GM10847 (cell line): ENCODE measurements around the gene SEMA5A.

ENCODE experiments used
- POLR2A ChIP-seq: IDR thresholded peaks from 2 replicates; pipeline ENCODE4 v1.6.1; 2011; ENCODE audit not compliant: insufficient read length; ENCODE audit errors: extremely low read depth

Gene SEMA5A

GRCh38 chr5:9104571-9105339, 441.1 kb downstream of the SEMA5A start:
- no peak for TF ChIP-seq POLR2A

- TF ChIP-seq POLR2A, result no peak
Observed at GRCh38 chr5:9103290-9103689, 442.6 kb downstream of the SEMA5A start.

DNA sequence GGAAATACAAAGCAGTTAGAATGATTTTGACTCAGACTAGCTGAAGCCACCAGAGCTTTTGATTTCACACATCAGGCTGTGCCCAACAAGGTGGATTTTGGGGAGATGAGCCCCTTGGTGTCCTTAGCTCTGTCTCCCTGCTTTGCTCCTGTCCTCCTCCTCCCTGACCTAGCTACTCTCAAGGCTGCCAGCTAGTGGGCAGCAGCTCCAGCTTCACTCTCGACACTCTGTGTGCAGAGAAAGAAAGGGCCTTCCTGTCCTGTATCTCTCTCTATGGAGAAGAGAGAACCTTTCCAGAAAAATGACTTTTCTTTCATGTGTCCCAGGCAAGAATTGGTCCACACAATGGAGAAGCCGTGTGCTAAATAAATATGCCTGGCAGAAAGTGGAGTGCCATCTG, 446.2 kb downstream of the SEMA5A start:
- no peak for TF ChIP-seq POLR2A

DNA sequence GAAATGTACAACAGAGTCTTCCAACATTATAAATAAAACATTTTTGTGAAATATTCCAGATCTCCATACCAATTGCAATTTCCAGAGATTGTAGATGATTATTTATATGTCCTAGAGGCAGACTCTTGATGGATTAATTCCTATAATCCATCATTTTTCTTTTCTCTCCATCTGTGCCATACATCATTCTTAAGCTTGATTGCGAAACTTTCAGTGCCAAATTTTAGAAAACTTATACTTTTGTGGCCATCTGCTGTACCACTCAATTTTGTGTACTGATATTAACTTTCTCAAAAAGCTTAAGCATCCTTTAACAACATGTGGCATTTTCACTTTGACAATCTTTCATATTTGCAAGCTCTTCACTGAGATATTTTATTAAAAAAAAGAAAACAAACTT, 446.9 kb downstream of the SEMA5A start:
- no peak for TF ChIP-seq POLR2A

- TF ChIP-seq POLR2A, result no peak
Observed at GRCh38 chr5:9094582-9094981, 451.3 kb downstream of the SEMA5A start.

DNA sequence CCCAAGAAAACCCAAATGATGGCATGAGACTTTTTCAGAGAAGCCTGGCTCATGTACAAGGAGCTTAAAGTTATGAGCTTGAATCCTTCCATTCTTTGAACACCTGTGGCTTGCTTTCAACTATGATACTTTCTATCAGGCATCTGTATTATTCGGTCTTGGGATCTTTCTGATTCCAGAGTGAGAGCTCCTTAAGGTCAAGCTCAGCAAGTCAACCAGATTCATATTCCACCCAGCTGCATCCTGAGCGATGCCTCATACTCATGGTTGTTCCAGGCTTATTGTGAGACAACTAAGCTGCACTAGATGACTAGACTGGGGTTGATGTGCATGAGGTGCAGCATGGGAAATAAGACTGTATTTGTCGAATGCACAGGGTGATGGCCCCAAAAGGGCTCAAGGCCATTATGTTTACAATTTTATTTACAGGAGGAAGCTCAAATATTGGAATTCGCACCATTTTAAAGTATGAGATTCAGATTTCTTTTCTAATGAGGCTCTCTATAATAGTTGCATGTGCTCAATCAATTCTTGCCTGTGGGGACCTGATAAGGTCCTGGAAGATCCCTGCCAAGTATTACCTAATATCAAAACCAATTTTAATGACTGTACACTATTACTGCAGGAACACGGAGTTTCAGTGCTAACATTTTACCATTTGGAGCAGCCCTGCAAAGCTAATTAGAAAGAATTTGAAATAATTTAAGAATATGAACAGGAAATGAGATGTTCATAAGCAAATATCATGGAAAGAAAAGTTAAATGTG, 453.8 kb downstream of the SEMA5A start:
- no peak for TF ChIP-seq POLR2A

DNA sequence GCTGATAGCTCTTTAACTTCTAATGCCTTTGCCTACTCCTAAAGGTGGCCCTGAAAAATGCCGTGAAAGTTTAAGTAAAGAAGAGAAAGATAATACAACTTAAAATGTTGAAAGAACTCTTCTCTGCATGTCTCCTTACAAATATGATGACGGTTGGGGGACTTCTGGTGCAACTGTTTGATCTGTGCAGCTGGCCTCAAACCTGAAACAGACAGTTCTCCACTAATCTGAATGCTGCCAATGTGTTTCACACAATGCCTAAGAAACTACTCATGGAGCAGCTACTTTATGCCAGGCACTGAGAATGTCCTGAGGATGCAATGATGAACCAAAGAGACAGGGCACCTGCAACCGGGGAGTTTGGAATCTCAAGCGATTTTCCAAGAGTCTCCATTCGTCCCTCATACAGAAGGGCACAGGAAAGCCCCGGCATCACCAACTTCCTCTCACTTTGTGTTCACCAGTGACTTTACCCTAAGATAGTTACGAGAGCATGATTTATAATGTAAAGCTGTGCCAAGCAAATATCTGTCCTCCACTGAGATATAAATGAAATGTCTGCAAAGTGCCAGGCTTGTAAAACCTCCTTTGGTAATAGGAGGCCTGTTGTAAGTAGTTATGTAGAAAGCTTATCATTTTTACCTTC, 455.4 kb downstream of the SEMA5A start:
- TF ChIP-seq POLR2A, result no peak

DNA sequence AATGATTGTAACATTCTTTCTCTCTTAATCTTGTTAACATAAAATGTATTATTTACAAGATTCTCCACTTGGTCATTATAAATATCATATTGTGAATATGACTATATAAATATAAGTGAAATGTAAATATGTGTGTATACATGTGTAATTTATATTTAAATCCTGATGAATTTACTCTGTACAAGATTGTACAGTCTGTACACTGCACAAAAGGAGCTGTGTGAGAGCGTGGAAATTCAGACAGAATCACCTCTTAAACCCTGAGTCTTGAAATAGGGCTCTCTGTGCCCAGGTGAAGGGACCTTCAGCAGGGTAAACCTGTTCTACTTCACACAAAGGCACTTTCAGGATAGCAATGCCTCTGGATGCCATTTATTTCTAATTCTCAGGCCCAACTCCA, 456.0 kb downstream of the SEMA5A start:
- TF ChIP-seq POLR2A, result no peak

DNA sequence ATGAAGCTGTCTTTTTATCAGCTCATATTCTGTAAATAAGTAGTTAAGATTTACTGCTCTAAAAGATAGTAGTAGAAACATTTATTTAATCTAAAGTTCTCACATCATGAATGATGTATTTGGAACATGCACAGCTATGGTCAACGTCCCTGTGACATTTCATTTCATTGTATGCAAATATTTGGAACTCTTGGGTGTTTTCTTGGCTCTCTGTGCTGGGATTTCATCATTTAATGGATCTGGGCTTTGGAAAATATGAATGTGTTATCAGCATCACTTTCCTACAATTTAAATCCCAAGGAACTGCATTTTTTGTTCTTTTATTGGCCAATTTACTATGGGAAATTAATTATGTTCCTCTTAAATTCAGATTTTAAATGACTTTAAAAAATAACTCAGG, 462.9 kb downstream of the SEMA5A start:
- TF ChIP-seq POLR2A, result no peak

DNA sequence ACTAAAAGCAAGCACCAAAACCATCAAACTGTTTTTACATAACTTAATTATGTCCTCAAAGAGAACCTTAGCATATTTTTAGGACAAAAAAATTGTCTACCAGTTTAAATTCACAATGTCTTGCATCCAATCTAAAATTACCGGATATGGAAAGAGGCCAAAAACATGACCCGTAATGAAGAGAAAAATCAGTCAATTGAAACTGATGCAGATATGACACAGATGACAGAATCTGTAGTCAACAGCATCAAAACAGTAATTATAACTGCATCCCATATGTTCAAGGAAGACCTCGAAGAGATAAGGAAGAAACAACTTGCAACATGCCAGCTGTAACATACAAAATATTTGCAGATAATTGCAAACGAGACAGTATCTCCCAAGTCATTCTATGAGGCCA, 473.2 kb downstream of the SEMA5A start:
- TF ChIP-seq POLR2A, result no peak

DNA sequence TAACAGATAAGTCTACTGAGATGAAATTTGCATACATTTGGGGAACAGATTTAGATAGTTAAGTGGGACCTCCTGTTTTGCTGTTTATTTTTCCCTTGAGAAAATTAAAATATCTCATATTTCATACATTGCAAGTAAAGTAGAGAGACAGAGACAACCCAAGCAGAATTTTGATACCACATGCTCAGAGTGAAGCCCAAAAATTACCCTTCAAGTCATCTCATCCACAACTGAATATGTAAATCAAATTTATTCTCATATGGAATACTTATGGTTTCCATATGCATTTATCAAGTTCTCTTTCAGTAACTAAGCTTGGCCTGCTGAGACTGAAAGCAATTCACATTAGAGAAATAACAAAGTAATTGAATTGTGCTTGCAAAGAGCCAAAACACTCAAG, 474.4 kb downstream of the SEMA5A start:
- TF ChIP-seq POLR2A, result no peak

DNA sequence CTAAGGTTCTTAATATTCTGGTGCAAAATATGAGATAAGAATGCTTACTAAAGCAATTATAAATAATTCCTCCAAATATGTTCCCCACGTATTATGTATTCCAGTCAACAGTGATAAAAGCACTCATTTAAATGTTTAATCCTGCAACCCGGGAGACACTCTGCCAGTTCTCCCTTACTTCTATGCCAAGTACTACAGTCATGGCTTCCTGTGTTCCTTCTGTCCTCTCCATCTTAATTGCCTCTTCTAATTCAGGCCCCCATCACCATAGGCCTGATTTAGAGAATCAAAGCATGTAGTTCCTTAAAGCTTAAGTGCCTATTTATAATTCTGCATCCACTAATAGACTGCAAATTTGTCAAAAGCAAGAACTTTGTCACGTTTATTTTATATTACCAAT, 474.8 kb downstream of the SEMA5A start:
- no peak for TF ChIP-seq POLR2A

GRCh38 chr5:9069650-9070049, 476.2 kb downstream of the SEMA5A start:
- no peak for TF ChIP-seq POLR2A

GRCh38 chr5:9067154-9067553, 478.7 kb downstream of the SEMA5A start:
- no peak for TF ChIP-seq POLR2A

DNA sequence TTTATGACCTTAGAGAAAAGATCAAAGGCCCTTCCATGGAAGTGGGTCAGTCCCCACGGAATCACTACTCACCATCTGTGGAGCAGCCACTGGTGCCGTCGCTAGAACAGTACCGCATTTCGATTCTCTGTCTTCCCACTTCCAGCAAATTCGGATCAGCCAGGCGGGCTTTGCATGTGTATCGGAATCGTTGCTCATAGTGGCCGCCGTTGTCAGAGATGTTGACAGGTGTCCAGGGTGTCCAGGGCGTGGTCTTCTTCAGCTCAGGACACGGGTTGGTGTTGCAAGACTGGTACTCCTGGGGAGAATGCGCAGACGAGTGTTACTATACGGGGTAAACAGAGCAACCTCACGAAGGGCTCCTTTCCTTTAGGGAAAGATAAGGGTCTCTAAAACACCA, 479.5 kb downstream of the SEMA5A start:
- no peak for TF ChIP-seq POLR2A

GRCh38 chr5:9063615-9064245, 482.1 kb downstream of the SEMA5A start:
- no peak for TF ChIP-seq POLR2A
